ENCODE results near the gene AKR7A2. TPM values are rescaled to one million over a fixed set of nuclear protein-coding genes. Genes with fewer than 3 reads are reported as not detected.
A peak's percentile ranks its signal among the peaks of the same experiment; 100 is the strongest.

Gene AKR7A2
- total RNA-seq, 1 donor from 2014 or later, result 67.8 TPM

DNA sequence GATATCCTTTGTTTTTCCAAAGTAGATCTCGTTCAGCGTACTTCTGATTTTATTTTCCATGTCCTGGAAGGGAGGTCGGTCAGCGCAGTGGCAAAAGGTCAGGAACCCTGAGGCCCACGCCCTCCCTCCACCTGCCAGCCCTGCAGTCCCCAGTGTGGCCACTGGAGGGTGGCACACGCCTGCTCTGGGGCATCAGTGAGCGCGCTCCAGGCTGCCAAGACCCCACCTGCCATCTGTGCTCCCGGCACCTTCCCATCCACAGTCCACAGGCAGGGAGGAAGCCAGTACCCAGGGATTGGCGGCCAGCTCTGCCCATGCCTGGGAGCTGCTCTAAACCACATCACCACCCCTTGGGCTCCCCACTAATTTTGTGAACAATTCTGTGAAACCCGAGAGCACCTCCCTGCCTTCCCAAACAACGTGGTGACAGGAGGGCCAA lies 32.4 kb upstream of the AKR7A2 start:
- H3K4me3 Mint-ChIP-seq (ENCODE audit: unreplicated experiment), result no peak overlapping the region
- TF ChIP-seq, protein P1, sequence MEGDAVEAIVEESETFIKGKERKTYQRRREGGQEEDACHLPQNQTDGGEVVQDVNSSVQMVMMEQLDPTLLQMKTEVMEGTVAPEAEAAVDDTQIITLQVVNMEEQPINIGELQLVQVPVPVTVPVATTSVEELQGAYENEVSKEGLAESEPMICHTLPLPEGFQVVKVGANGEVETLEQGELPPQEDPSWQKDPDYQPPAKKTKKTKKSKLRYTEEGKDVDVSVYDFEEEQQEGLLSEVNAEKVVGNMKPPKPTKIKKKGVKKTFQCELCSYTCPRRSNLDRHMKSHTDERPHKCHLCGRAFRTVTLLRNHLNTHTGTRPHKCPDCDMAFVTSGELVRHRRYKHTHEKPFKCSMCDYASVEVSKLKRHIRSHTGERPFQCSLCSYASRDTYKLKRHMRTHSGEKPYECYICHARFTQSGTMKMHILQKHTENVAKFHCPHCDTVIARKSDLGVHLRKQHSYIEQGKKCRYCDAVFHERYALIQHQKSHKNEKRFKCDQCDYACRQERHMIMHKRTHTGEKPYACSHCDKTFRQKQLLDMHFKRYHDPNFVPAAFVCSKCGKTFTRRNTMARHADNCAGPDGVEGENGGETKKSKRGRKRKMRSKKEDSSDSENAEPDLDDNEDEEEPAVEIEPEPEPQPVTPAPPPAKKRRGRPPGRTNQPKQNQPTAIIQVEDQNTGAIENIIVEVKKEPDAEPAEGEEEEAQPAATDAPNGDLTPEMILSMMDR (IDR thresholded peaks at IDR 0.05), result peak; percentile 84

DNA sequence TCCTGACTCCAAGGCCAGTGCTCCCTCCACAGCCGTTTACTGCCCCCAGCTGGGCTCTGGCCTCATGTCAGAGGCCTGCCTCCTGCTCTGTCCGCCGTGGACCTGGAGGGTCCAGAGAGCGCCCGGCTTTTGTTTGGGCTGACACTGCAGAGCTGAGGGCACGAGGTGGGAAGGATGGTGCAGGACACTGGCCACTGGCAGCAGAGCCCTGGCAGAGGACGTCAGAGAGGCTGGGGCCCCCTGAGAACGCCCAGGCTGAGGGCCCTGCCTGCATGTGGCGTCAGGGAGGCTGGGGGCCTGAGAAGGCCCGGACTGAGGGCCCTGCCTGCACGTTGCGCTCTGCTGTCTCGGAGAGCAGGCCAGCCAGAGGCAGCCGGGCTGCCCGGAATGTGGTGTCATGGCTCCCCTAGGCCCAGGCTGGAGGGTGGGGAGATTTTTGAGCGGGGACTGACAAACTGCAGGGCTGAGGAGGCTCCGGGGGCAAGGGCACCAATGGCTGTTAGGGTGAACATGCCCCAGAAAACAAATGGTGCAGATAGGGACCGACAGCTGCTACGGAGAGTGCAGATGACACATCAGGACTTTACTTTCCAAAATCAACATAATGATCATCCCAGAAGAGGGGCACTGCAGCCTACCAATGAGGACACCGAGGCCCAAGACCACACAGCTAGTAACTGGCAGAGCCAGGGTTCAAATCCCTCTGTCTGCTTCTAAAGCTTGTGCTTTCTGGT lies 31.8 kb upstream of the AKR7A2 start:
- Mint-ChIP-seq H3K4me3 (ENCODE audit: unreplicated experiment) (no peak overlapping the region), H3K27me3 (ENCODE audit: unreplicated experiment) (no peaks in the 10 kb centered on the region), H3K36me3 (ENCODE audit: unreplicated experiment) (peaks cover 28% of the 10 kb centered on the region), H3K9me3 (ENCODE audit: unreplicated experiment) (no peaks in the 10 kb centered on the region), H3K27ac (ENCODE audit: unreplicated experiment) (no peak overlapping the region), H3K4me1 (ENCODE audit: unreplicated experiment) (peaks cover 5% of the 10 kb centered on the region)
- TF ChIP-seq, protein P1 (IDR thresholded peaks at IDR 0.05), result no peak
- no peak for DNase-seq (ENCODE audit: extremely low spot score, unreplicated experiment)

More for the DNA sequence above, 32.4 kb upstream of the AKR7A2 start:
- H3K27me3 Mint-ChIP-seq (ENCODE audit: unreplicated experiment), result no peaks in the 10 kb centered on the region
- no peak overlapping the region for H3K27ac Mint-ChIP-seq (ENCODE audit: unreplicated experiment)
- peaks cover 28% of the 10 kb centered on the region for H3K36me3 Mint-ChIP-seq (ENCODE audit: unreplicated experiment)
- no peak for DNase-seq (ENCODE audit: extremely low spot score, unreplicated experiment)
- no peaks in the 10 kb centered on the region for H3K9me3 Mint-ChIP-seq (ENCODE audit: unreplicated experiment)
- peaks cover 5% of the 10 kb centered on the region for H3K4me1 Mint-ChIP-seq (ENCODE audit: unreplicated experiment)

DNA sequence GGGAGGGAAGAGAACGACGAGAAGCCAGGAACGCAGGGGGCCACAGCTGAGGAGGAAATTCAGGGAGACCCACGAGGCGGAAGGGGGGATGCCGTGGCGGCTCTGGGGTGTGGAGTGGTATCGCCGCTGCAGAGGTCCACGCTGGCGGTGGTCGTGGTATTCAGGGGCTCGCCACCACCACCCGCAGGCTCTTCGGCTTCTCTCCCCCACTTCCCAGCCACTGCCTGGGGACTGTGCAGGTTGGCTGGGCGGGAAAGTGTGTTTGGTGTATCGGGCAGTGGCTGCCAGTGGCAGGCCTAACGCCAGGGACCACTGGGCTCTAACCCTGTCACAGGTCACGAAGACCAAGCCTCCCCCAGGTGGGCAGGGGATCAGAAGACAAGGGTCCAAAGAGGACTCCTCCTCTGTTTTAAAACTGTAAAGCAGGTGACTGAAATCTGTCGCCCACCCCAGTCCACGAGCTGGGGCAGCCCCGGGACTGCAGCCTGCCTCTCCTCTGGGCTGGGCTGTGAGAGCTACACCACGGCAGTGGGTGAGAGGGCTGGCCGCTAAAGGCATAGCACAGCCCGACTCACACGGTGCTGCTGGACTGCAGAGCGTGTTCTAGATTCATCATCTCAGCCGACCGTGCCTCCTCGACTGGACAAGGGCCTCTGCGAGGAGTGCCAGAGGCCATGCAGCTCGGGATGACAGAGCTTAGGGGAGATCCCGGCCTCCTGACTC lies 31.1 kb upstream of the AKR7A2 start:
- peaks cover 30% of the 10 kb centered on the region for H3K36me3 Mint-ChIP-seq (ENCODE audit: unreplicated experiment)

DNA sequence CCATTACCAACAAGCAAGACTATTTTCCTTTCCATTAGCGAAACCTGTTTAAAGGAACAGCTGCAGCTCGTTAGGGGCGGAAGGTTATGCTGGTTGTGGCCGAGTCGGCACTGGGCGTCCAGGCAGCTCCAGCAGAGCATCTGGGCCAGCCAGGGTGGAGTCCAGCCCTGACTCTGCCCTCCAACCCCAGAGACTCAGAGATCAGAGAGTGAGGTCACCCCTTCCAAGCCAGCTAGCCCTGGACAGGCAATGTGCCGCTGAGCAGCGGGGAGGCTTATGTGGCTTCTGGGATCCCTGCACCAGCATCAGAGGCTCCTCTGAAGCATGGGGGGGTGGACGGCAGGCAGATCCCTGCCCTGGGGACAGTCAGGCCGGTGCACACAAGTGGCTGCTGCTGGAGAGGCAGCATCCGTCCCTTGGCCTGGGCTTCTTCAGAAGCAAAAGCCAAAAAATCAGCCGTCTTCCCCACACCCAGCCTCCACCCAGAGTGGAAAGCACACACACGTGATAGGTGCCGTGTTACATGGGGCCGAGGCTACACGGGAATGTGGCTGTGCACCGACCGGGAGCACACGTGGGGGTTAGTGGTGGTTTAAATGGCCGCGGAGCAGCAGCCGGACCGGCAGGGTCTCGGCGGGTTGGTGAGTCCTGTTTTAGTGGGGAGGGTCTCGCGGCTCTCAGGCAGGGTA lies 30.3 kb upstream of the AKR7A2 start:
- Mint-ChIP-seq H3K27ac (ENCODE audit: unreplicated experiment) (peak overlapping the region; percentile 52), H3K36me3 (ENCODE audit: unreplicated experiment) (peaks cover 32% of the 10 kb centered on the region), H3K4me1 (ENCODE audit: unreplicated experiment) (peaks cover 15% of the 10 kb centered on the region), H3K4me3 (ENCODE audit: unreplicated experiment) (no peak overlapping the region), H3K9me3 (ENCODE audit: unreplicated experiment) (no peaks in the 10 kb centered on the region), H3K27me3 (ENCODE audit: unreplicated experiment) (no peaks in the 10 kb centered on the region)
- TF ChIP-seq, protein P1 (IDR thresholded peaks at IDR 0.05), result no peak
- no peak for DNase-seq (ENCODE audit: extremely low spot score, unreplicated experiment)

More for the DNA sequence above, 31.1 kb upstream of the AKR7A2 start:
- no peak overlapping the region for H3K4me3 Mint-ChIP-seq (ENCODE audit: unreplicated experiment)
- TF ChIP-seq, protein P1 (IDR thresholded peaks at IDR 0.05), result no peak
- H3K27me3 Mint-ChIP-seq (ENCODE audit: unreplicated experiment), result no peaks in the 10 kb centered on the region
- H3K27ac Mint-ChIP-seq (ENCODE audit: unreplicated experiment), result peak overlapping the region; percentile 52
- no peak for DNase-seq (ENCODE audit: extremely low spot score, unreplicated experiment)
- H3K4me1 Mint-ChIP-seq (ENCODE audit: unreplicated experiment), result peaks cover 9% of the 10 kb centered on the region
- no peaks in the 10 kb centered on the region for H3K9me3 Mint-ChIP-seq (ENCODE audit: unreplicated experiment)
